ENCODE data around the gene CD247. TPM values are rescaled to one million over a fixed set of nuclear protein-coding genes. Genes with fewer than 3 reads are reported as not detected.

The CD247 gene
- total RNA-seq, 4 donors from 2014 or later, result 1.5 to 6.4 (median 3.4) TPM; not detected in 1

DNA sequence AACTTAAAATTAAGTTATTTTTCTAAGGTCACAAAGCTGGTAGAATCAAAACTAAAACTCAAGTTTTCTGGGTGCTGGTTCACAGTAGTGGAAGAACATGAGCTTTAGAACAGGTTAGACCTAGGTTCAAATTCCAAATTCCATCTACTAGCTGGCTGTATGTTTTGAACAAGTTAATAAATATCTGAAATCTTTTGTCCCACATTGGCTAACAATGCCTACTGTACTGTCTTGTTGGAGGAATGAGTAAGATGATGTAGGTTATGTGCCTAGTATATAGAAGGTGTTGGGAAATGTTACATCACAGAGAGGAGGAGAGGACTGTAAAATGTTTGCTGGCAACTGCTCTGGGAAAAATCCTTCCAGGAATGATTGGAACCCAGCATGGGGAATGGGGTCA is 14.0 kb upstream of the CD247 start:
- H3K27me3 ChIP-seq, result no peaks in the 10 kb centered on the region
- H3K9me3 ChIP-seq, result no peaks in the 10 kb centered on the region
- H3K4me3 ChIP-seq, result no peak overlapping the region
- no peaks in the 10 kb centered on the region for H3K36me3 ChIP-seq
- no peak overlapping the region for H3K27ac ChIP-seq
- H3K4me1 ChIP-seq, result no peaks in the 10 kb centered on the region
- in situ Hi-C loops (cut with MboI; ENCODE audit: low pct_ligation_motif_present in 1 of 4, low pct_unique_long_range_greater_than_20kb in 1 of 4, low sequenced_read_pairs in 3 of 4) (loop anchor here (10.0 to 25.0 kb wide), 7 partner anchors 120 to 645 kb away; partner anchors contain the start of gene TADA1 (in 1 of the 4)), intact Hi-C loops (cut with DNase I; ENCODE audit: low total_unique reads) (loop anchor here (10.0 kb wide), 2 partner anchors 268 to 468 kb away; no protein-coding TSS in a partner anchor)
- DNase-seq, result no peak
- TF ChIP-seq POLR2A (IDR thresholded peaks at IDR 0.05) (no peak), EP300 (IDR thresholded peaks at IDR 0.05; ENCODE audit: low read depth) (no peak), POLR2AphosphoS5 (IDR thresholded peaks at IDR 0.05) (no peak)
- TF ChIP-seq, protein P1, sequence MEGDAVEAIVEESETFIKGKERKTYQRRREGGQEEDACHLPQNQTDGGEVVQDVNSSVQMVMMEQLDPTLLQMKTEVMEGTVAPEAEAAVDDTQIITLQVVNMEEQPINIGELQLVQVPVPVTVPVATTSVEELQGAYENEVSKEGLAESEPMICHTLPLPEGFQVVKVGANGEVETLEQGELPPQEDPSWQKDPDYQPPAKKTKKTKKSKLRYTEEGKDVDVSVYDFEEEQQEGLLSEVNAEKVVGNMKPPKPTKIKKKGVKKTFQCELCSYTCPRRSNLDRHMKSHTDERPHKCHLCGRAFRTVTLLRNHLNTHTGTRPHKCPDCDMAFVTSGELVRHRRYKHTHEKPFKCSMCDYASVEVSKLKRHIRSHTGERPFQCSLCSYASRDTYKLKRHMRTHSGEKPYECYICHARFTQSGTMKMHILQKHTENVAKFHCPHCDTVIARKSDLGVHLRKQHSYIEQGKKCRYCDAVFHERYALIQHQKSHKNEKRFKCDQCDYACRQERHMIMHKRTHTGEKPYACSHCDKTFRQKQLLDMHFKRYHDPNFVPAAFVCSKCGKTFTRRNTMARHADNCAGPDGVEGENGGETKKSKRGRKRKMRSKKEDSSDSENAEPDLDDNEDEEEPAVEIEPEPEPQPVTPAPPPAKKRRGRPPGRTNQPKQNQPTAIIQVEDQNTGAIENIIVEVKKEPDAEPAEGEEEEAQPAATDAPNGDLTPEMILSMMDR (IDR thresholded peaks at IDR 0.05), result no peak

DNA sequence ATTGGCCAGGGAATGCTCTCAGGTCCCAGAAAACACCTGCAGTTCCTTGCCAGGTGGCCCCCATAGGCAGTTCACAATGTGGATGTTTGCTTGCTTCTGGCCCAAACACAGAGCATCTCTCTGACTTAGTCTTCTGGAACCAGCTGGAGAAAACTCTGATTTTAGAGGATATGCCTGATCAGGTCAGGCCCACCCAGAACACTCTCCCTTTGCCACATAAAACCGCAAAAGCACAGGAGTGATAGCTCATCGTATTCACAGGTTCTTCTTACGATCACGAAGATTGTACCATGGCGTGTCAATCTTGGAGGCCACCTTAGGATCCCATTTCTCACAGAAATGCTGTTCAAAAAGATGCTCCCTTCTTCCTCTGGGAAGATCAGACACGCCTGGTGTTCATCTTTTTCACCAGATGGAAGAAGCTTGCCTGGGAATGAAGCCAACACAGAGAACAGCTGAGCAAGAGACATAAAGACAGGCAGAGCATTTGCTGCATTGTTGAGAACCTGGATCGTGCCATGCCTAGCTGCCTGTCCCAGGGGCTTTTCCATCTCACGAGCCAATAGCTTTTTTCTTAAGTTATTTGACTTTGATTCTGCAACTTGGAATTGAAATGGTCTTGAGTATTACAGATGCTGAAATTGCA is 11.6 kb upstream of the CD247 start:
- Histone ChIP-seq H3K4me1 (no peaks in the 10 kb centered on the region), H3K4me3 (no peak overlapping the region), H3K27ac (no peak overlapping the region), H3K36me3 (no peaks in the 10 kb centered on the region), H3K27me3 (no peaks in the 10 kb centered on the region), H3K9me3 (no peaks in the 10 kb centered on the region)
- DNase-seq, result no peak
- TF ChIP-seq EP300 (IDR thresholded peaks at IDR 0.05; ENCODE audit: low read depth), result no peak
- TF ChIP-seq POLR2AphosphoS5 (IDR thresholded peaks at IDR 0.05), result no peak
- TF ChIP-seq POLR2A (IDR thresholded peaks at IDR 0.05), result no peak
- TF ChIP-seq, protein P1 (IDR thresholded peaks at IDR 0.05), result no peak
- 40 to 70% methylated on average over 1 to 8 of the region's 8 CpGs for WGBS, 2 donors (ENCODE audit: low coverage in 1 of 2)
- in situ Hi-C loops (cut with MboI; ENCODE audit: low pct_ligation_motif_present in 1 of 4, low pct_unique_long_range_greater_than_20kb in 1 of 4, low sequenced_read_pairs in 3 of 4), result loop anchor here (10.0 to 25.0 kb wide), 7 partner anchors 118 to 643 kb away; partner anchors contain the start of gene TADA1 (in 1 of the 4)
- intact Hi-C loops (cut with DNase I; ENCODE audit: low total_unique reads), result loop anchor here (10.0 kb wide), 2 partner anchors 265 to 465 kb away; no protein-coding TSS in a partner anchor

DNA sequence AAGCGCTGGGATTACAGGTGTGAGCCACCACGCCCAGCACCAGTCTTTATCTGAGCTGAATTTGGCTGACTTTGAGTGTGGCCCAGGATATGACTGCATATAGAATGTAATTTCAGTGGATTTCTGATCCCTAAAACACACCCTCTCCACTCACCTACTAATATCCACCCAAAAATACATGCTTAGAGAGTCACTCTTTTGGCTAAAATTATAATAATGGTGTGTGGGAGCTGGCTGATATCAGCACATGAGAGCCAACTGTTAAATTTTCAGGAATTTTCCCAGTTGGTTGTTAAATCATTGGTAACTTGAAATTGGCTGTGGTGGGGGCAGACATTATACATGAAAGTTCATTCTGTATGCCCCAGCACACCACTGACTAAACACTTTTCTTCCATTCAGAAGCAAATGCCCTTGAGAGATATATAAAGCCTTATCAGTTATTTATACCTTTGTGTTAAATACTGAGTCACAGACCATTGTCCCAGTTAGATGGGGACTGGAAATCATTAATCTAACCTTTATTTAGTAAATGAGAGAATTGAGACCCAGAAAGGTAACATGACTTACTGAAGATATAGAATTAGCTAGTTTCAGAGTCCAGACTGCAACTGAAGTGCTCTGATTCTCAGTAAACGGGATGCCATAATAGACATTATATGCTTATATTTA is 9.9 kb upstream of the CD247 start:
- in situ Hi-C loops (cut with MboI; ENCODE audit: low pct_ligation_motif_present in 1 of 4, low pct_unique_long_range_greater_than_20kb in 1 of 4, low sequenced_read_pairs in 3 of 4), result loop anchor here in 3 of 4 donors (25.0 kb wide), 4 partner anchors 116 to 641 kb away; partner anchors contain the start of gene TADA1 (in 1 of the 3)
- intact Hi-C loops (cut with DNase I; ENCODE audit: low total_unique reads), result no loop called here
- TF ChIP-seq POLR2A (IDR thresholded peaks at IDR 0.05) (no peak), EP300 (IDR thresholded peaks at IDR 0.05; ENCODE audit: low read depth) (no peak)
- TF ChIP-seq, protein P1 (IDR thresholded peaks at IDR 0.05), result no peak
- Histone ChIP-seq H3K27ac (no peak overlapping the region), H3K9me3 (no peaks in the 10 kb centered on the region), H3K4me1 (no peaks in the 10 kb centered on the region), H3K27me3 (no peaks in the 10 kb centered on the region), H3K36me3 (no peaks in the 10 kb centered on the region), H3K4me3 (no peak overlapping the region)
- WGBS, 2 donors (ENCODE audit: low coverage in 1 of 2), result 91% methylated on average over 3 of the region's 3 CpGs; no CpG with 5 or more reads in 1 of the 2 donors
- no peak for DNase-seq

DNA sequence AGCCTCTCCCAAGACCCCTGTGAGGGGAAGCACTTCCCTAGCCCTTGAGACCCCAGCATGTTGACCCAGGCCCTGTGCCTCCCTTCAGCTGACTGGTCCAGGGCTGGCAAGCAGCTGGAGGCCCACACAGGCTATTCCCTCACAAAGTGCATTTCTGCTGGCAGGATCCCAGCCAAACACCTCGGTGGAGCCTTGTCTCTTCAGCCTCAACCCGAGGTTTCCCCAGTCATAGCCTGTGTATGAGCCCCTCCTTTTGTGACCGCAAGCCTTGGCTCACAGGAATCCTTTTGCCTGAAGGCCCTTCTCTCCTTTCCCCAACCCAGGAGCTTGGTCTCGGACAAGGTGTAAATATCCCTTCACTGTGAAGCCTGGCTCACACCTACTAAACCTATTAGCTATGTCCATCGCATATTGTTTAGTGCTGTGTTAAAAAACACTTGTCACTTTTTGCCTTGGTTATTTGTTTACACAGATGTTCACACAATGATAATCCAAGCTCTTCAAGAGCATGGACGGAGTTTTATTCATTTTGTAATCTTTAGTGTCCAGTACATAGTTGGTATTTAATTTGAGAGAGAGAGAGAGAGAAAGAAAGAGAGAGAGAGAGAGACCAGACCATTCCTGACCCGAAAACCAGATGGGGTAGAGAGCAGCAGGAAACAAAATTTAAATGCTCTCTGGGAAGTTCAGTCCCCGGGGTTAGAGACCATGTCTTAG is 8.5 kb upstream of the CD247 start:
- Histone ChIP-seq H3K27ac (no peak overlapping the region), H3K9me3 (no peaks in the 10 kb centered on the region), H3K36me3 (no peaks in the 10 kb centered on the region), H3K4me3 (no peak overlapping the region), H3K27me3 (no peaks in the 10 kb centered on the region), H3K4me1 (no peaks in the 10 kb centered on the region)
- TF ChIP-seq POLR2AphosphoS5 (IDR thresholded peaks at IDR 0.05), result no peak
- TF ChIP-seq POLR2A (IDR thresholded peaks at IDR 0.05), result no peak
- no peak for DNase-seq
- in situ Hi-C loops (cut with MboI; ENCODE audit: low pct_ligation_motif_present in 1 of 4, low pct_unique_long_range_greater_than_20kb in 1 of 4, low sequenced_read_pairs in 3 of 4), result loop anchor here in 3 of 4 donors (25.0 kb wide), 4 partner anchors 115 to 640 kb away; partner anchors contain the start of gene TADA1 (in 1 of the 3)
- intact Hi-C loops (cut with DNase I; ENCODE audit: low total_unique reads), result no loop called here
- WGBS, 2 donors (ENCODE audit: low coverage in 1 of 2), result 57 to 72% methylated on average over 5 to 8 of the region's 8 CpGs

Measured in transverse colon (tissue), 4 donors.